OCI-M2 (cell line): ENCODE data around the gene FUT6.
"Not testable (repeated sequence)": the region's sequence is repeated elsewhere in the genome, so short reads cannot be mapped to it uniquely, and the experiment has no call there.

Experiments used
- DNase-seq: peaks from one replicate; lab custom pipeline; 2025; ENCODE audit not compliant: unreplicated experiment; lab: John Stamatoyannopoulos, UW

Gene FUT6

GRCh38 chr19:5787409-5788182, 51.9 kb downstream of the FUT6 start:
- no peak for DNase-seq

- no peak for DNase-seq
Observed at GRCh38 chr19:5786593-5787408, 52.7 kb downstream of the FUT6 start.

- DNase-seq: no peak
Observed at GRCh38 chr19:5785423-5785822, 54.1 kb downstream of the FUT6 start.

- no peak for DNase-seq
Observed at GRCh38 chr19:5784581-5785147, 54.8 kb downstream of the FUT6 start, which contains the start of gene PRR22. TSS of gene PRR22 (minus strand) at chr19:5784746. CDS start at chr19:5784660, 86 bp downstream.

GRCh38 chr19:5782945-5783919, 56.3 kb downstream of the FUT6 start:
- no peak for DNase-seq

- no peak for DNase-seq
Observed at GRCh38 chr19:5782322-5782721, 57.2 kb downstream of the FUT6 start.

- not testable (repeated sequence) for DNase-seq
Observed at GRCh38 chr19:5780916-5781315, 58.6 kb downstream of the FUT6 start.
